GM12878 (cell line): ENCODE results near the gene IFT52.
"Not testable (repeated sequence)": the region's sequence is repeated elsewhere in the genome, so short reads cannot be mapped to it uniquely, and the experiment has no call there.

Experiments
- CTCF ChIP-seq, 3 experiments: IDR thresholded peaks in 2 of 3; conservative IDR thresholded peaks in 1 of 3; 2 replicates each; pipeline ENCODE4 v1.5.1; 2011; ENCODE audit warnings: low read depth in 3 of 3, low read length in 3 of 3, mild to moderate bottlenecking in 3 of 3, control low read depth in 2 of 3, moderate library complexity in 2 of 3, inconsistent platforms in 1 of 3, mixed read lengths in 1 of 3; ENCODE audit not compliant: control insufficient read depth in 2 of 3, insufficient read depth in 1 of 3; ENCODE audit errors: extremely low read depth in 1 of 3
- ELK1 ChIP-seq: IDR thresholded peaks from 2 replicates; pipeline ENCODE4 v1.6.1; 2012; ENCODE audit warnings: low read depth, low read length, improper control_type of control experiment
- EP300 ChIP-seq, 2 experiments: fragments of 150-350 bp in 1 of 2; IDR thresholded peaks; 2 replicates each; pipeline ENCODE4 v1.6.1; 2011 to 2012; ENCODE audit warnings: low read depth in 2 of 2, low read length in 2 of 2, borderline replicate concordance in 1 of 2, improper control_type of control experiment in 1 of 2, inconsistent platforms in 1 of 2; ENCODE audit not compliant: control insufficient read depth in 1 of 2
- IRF5 ChIP-seq: fragments of 450-650 bp; IDR thresholded peaks from 2 replicates; pipeline ENCODE4 v1.6.1; 2017; ENCODE audit warnings: borderline replicate concordance
- JUND ChIP-seq: IDR thresholded peaks from 2 replicates; pipeline ENCODE4 v1.6.1; 2012; ENCODE audit warnings: low read depth, mild to moderate bottlenecking, low read length, improper control_type of control experiment, moderate library complexity
- MYC ChIP-seq: IDR thresholded peaks from 2 replicates; pipeline ENCODE4 v1.6.1; 2011; ENCODE audit warnings: mild to moderate bottlenecking, low read length, moderate library complexity, inconsistent platforms; ENCODE audit not compliant: insufficient read depth, insufficient replicate concordance, insufficient read length, severe bottlenecking
- POLR2A ChIP-seq: IDR thresholded peaks from 2 replicates; pipeline ENCODE4 v1.6.1; 2011; ENCODE audit warnings: low read depth, mild to moderate bottlenecking, low read length
- POLR2AphosphoS5 ChIP-seq: IDR thresholded peaks from 2 replicates; pipeline ENCODE4 v1.6.1; 2011; ENCODE audit warnings: mild to moderate bottlenecking, low read length, inconsistent platforms
- TAF1 ChIP-seq: IDR thresholded peaks from 2 replicates; pipeline ENCODE4 v1.6.1; 2011; ENCODE audit warnings: mild to moderate bottlenecking, low read depth, low read length, borderline replicate concordance
- TARDBP ChIP-seq: IDR thresholded peaks from 2 replicates; pipeline ENCODE4 v1.6.1; 2016; ENCODE audit warnings: borderline replicate concordance
- ZSCAN29 ChIP-seq: fragments of 450-650 bp; IDR thresholded peaks from 2 replicates; pipeline ENCODE4 v1.6.1; 2017; ENCODE audit warnings: mild to moderate bottlenecking, moderate library complexity

- TF ChIP-seq TARDBP; TAF1; IRF5; CTCF (IDR thresholded peaks at IDR 0.05 in 2 of 3, conservative IDR thresholded peaks at IDR 0.05 in 1 of 3; ENCODE audit: control insufficient read depth in 2 of 3, extremely low read depth in 1 of 3, insufficient read depth in 1 of 3, low read depth in 3 of 3, low read length in 3 of 3); POLR2AphosphoS5; POLR2A; MYC; ELK1; JUND; EP300 (IDR thresholded peaks at IDR 0.05; ENCODE audit: borderline replicate concordance in 1 of 2, control insufficient read depth in 1 of 2, low read depth in 2 of 2, low read length in 2 of 2); ZSCAN29: not testable (repeated sequence)
Observed at GRCh38 chr20:43607278-43607677, 16.5 kb downstream of the IFT52 start.
